Keratinocyte (primary cell): ENCODE data around the gene ANKRD28.

Source experiments
- EZH2 ChIP-seq: IDR thresholded peaks from one replicate; pipeline ENCODE4 v1.6.1; 2012; ENCODE audit warnings: inconsistent platforms, mild to moderate bottlenecking, low read length, moderate library complexity
- TF ChIP-seq, protein P1 (sequence below), 3 experiments: IDR thresholded peaks in 1 of 3; conservative IDR thresholded peaks in 1 of 3; optimal IDR thresholded peaks in 1 of 3; 2 replicates in 2 of 3; 3 replicates in 1 of 3; pipeline versions ENCODE3 to v1.5.1; 2011; ENCODE audit warnings: low read length in 3 of 3, mild to moderate bottlenecking in 3 of 3, moderate library complexity in 2 of 3, control low read depth in 1 of 3, inconsistent platforms in 1 of 3; ENCODE audit not compliant: insufficient read depth in 2 of 3; ENCODE audit errors: extremely low read depth in 1 of 3

DNA sequence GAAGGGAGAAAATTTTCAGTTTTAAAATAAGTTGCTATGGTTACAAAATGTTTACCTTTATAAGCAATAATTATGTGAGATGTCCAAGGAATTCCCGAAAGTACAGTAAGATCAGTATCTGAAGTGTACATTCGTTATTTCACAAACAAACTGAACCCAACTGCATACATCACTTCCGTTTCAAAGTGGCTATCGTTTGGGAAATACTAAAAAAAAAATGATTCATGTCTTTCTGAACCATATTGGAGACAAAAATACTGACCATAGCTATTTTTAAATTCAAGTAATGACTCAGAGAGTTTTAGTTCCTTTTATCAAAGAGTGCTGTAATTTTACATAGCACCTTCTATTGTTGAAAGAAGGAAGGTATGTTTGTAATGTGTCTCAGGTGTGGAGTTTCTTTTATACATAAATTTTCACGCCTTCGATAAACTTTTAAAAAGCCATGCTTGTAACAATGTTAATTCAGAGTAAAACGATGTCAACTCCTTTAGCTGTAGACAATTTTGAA is 8.0 kb upstream of the ANKRD28 start:
- TF ChIP-seq, protein P1, sequence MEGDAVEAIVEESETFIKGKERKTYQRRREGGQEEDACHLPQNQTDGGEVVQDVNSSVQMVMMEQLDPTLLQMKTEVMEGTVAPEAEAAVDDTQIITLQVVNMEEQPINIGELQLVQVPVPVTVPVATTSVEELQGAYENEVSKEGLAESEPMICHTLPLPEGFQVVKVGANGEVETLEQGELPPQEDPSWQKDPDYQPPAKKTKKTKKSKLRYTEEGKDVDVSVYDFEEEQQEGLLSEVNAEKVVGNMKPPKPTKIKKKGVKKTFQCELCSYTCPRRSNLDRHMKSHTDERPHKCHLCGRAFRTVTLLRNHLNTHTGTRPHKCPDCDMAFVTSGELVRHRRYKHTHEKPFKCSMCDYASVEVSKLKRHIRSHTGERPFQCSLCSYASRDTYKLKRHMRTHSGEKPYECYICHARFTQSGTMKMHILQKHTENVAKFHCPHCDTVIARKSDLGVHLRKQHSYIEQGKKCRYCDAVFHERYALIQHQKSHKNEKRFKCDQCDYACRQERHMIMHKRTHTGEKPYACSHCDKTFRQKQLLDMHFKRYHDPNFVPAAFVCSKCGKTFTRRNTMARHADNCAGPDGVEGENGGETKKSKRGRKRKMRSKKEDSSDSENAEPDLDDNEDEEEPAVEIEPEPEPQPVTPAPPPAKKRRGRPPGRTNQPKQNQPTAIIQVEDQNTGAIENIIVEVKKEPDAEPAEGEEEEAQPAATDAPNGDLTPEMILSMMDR (optimal IDR thresholded peaks at IDR 0.05 in 1 of 3, IDR thresholded peaks at IDR 0.05 in 1 of 3, conservative IDR thresholded peaks at IDR 0.05 in 1 of 3; ENCODE audit: extremely low read depth in 1 of 3, insufficient read depth in 2 of 3, low read length in 3 of 3): no peak
- no peak for TF ChIP-seq EZH2
